ENCODE results near the gene RASSF1.
A peak's percentile ranks its signal among the peaks of the same experiment; 100 is the strongest.

Gene RASSF1

GRCh38 chr3:50345008-50345407 is 4.4 kb upstream of the RASSF1 start:
- H3K36me3 Mint-ChIP-seq (ENCODE audit: low read depth), result no peaks in the 10 kb centered on the region
- no peak overlapping the region for H3K27ac Mint-ChIP-seq
- TF ChIP-seq CTCF (IDR thresholded peaks at IDR 0.05; ENCODE audit: unreplicated experiment in 3 of 3), result no peak
- H3K4me1 Mint-ChIP-seq, result peaks cover 13% of the 10 kb centered on the region
- no peaks in the 10 kb centered on the region for H3K9me3 Mint-ChIP-seq
- peak overlapping the region; percentile 46 to 48 (median 46) for H3K4me3 Mint-ChIP-seq
- peaks cover 45% of the 10 kb centered on the region for H3K27me3 Mint-ChIP-seq (ENCODE audit: low read depth)

- Mint-ChIP-seq H3K27ac (no peak overlapping the region), H3K27me3 (ENCODE audit: low read depth) (peaks cover 58% of the 10 kb centered on the region), H3K4me1 (peaks cover 29% of the 10 kb centered on the region), H3K36me3 (ENCODE audit: low read depth) (no peaks in the 10 kb centered on the region), H3K9me3 (no peaks in the 10 kb centered on the region), H3K4me3 (no peak overlapping the region)
- TF ChIP-seq CTCF (IDR thresholded peaks at IDR 0.05; ENCODE audit: unreplicated experiment in 3 of 3), result no peak
These were observed 2.4 kb upstream of the RASSF1 start for GRCh38 chr3:50342813-50343633.

GRCh38 chr3:50341996-50342650 is 1.5 kb upstream of the RASSF1 start:
- TF ChIP-seq CTCF (IDR thresholded peaks at IDR 0.05; ENCODE audit: unreplicated experiment in 3 of 3), result no peak
- no peak overlapping the region for H3K27ac Mint-ChIP-seq
- H3K27me3 Mint-ChIP-seq (ENCODE audit: low read depth), result peaks cover 58% of the 10 kb centered on the region
- peak overlapping the region in 2 of 3 experiments; percentile 37 to 41 for H3K4me3 Mint-ChIP-seq
- H3K36me3 Mint-ChIP-seq (ENCODE audit: low read depth), result no peaks in the 10 kb centered on the region
- H3K4me1 Mint-ChIP-seq, result peaks cover 33% of the 10 kb centered on the region
- no peaks in the 10 kb centered on the region for H3K9me3 Mint-ChIP-seq

- peaks cover 34% of the 10 kb centered on the region for H3K4me1 Mint-ChIP-seq
- TF ChIP-seq CTCF (IDR thresholded peaks at IDR 0.05; ENCODE audit: unreplicated experiment in 3 of 3), result no peak
- no peaks in the 10 kb centered on the region for H3K9me3 Mint-ChIP-seq
- no peak overlapping the region for H3K27ac Mint-ChIP-seq
- no peaks in the 10 kb centered on the region for H3K36me3 Mint-ChIP-seq (ENCODE audit: low read depth)
- H3K27me3 Mint-ChIP-seq (ENCODE audit: low read depth), result peaks cover 58% of the 10 kb centered on the region
- H3K4me3 Mint-ChIP-seq, result peak overlapping the region in 2 of 3 experiments; percentile 72 to 78
These were observed 901 bp upstream of the RASSF1 start for GRCh38 chr3:50341537-50341936.

GRCh38 chr3:50340147-50340447 is 539 bp downstream of the RASSF1 start:
- Mint-ChIP-seq H3K4me1 (peaks cover 34% of the 10 kb centered on the region), H3K27me3 (ENCODE audit: low read depth) (peaks cover 52% of the 10 kb centered on the region), H3K9me3 (no peaks in the 10 kb centered on the region), H3K36me3 (ENCODE audit: low read depth) (no peaks in the 10 kb centered on the region), H3K4me3 (peak overlapping the region; percentile 81 to 94 (median 89)), H3K27ac (peak overlapping the region in 2 of 3 experiments; percentile 20 to 86)
- no peak for TF ChIP-seq CTCF (IDR thresholded peaks at IDR 0.05; ENCODE audit: unreplicated experiment in 3 of 3)
